Peyer's patch (tissue), 4 donors: ENCODE measurements around the gene CD53.

Experiments used
- CTCF ChIP-seq, 6 experiments: fragments of 450-650 bp in 4 of 6; fragments of 200-600 bp in 2 of 6; sonication (generic) in 1 of 6; IDR thresholded peaks; one replicate each; pipeline ENCODE4 v1.5.1; 2017 to 2019; ENCODE audit warnings: antibody characterized with exemption in 6 of 6, mild to moderate bottlenecking in 3 of 6, moderate library complexity in 1 of 6
- POLR2A ChIP-seq, 2 donors: fragments of 450-650 bp; IDR thresholded peaks; one replicate each; pipeline ENCODE4 v1.5.1; 2017; ENCODE audit warnings: antibody characterized with exemption in 2 of 2, mild to moderate bottlenecking in 2 of 2, moderate library complexity in 2 of 2

GRCh38 chr1:110853135-110853534 lies 19.8 kb upstream of the CD53 start:
- TF ChIP-seq CTCF (IDR thresholded peaks at IDR 0.05) (no peak), POLR2A (IDR thresholded peaks at IDR 0.05) (no peak)
